ENCODE data around the gene AGPAT4. TPM values are rescaled to one million over a fixed set of nuclear protein-coding genes. Genes with fewer than 3 reads are reported as not detected.

Gene AGPAT4
- total and polyA plus RNA-seq, 2 of the 4 experiments (the other 2 are of a cell fraction), result 3.6 to 3.8 TPM

- H2AFZ ChIP-seq (replicated peaks; ENCODE audit: low read length, poor library complexity), result no peak overlapping the region
- no peak overlapping the region for H3K56ac ChIP-seq (ENCODE audit: extremely low read depth, insufficient read depth, low read length)
- H2BK5ac ChIP-seq (ENCODE audit: low read depth, low read length, poor library complexity, severe bottlenecking), result no peak overlapping the region
- BruUV-seq (replicated peaks), result no TSS peak
- no peak overlapping the region for H3K23ac ChIP-seq (ENCODE audit: low read depth, low read length)
- H3K9me1 ChIP-seq (ENCODE audit: insufficient read depth, low read length), result 0 out of 2 replicates have a peak, but pooled peaks cover 7% of the 10 kb centered on the region
- no peak overlapping the region for H3K4ac ChIP-seq (ENCODE audit: low read depth, low read length)
- peaks cover 6% of the 10 kb centered on the region for H3K4me1 ChIP-seq (ENCODE audit: control insufficient read depth, insufficient read depth, low read length)
- no peak overlapping the region for H2BK15ac ChIP-seq (ENCODE audit: low read depth, low read length)
- no peak overlapping the region for H2AK5ac ChIP-seq (ENCODE audit: low read depth, low read length)
- POLR2A ChIA-PET (ENCODE audit: unreplicated experiment), result no interaction called here
- H3K4me3 ChIP-seq (ENCODE audit: insufficient read depth, low read depth, low read length), result no peak overlapping the region
- no peaks in the 10 kb centered on the region for H3K36me3 ChIP-seq (ENCODE audit: control insufficient read depth, insufficient read depth, low read length)
- no peak overlapping the region for H2AK9ac ChIP-seq (replicated peaks; ENCODE audit: low read depth, low read length, poor library complexity)
- no peak overlapping the region for H3K27ac ChIP-seq (ENCODE audit: insufficient read depth, low read length)
- in situ Hi-C loops (cut with MboI; ENCODE audit: low sequenced_read_pairs) (no loop called here), intact Hi-C loops (cut with micrococcal nuclease) (no loop called here), dilution Hi-C loops (cut with HindIII; ENCODE audit: low sequenced_read_pairs, unreplicated experiment) (no loop called here)
- no peak overlapping the region for H4K91ac ChIP-seq (ENCODE audit: insufficient read depth, low read depth, low read length)
- no peak for ATAC-seq (ENCODE audit: low read depth)
- no peak for DNase-seq
- no peak overlapping the region for H3K4me2 ChIP-seq (ENCODE audit: low read depth, low read length)
- H3K9me3 ChIP-seq (ENCODE audit: control insufficient read depth, insufficient read depth, low read length), result 0 out of 2 replicates have a peak, but pooled peaks cover 2% of the 10 kb centered on the region
- no peak overlapping the region for H2BK120ac ChIP-seq (ENCODE audit: low read depth, low read length)
- H4K20me1 ChIP-seq (ENCODE audit: insufficient read depth, low read length), result no peaks in the 10 kb centered on the region
- H3K18ac ChIP-seq (ENCODE audit: low read depth, low read length), result no peak overlapping the region
- TF ChIP-seq FOS (IDR thresholded peaks at IDR 0.05; ENCODE audit: low read depth, low read length) (no peak), MAZ (IDR thresholded peaks at IDR 0.05; ENCODE audit: borderline replicate concordance, low read depth, low read length) (no peak), RFX5 (IDR thresholded peaks at IDR 0.05; ENCODE audit: low read depth, low read length) (no peak), SMC3 (IDR thresholded peaks at IDR 0.05; ENCODE audit: low read depth, low read length) (no peak), USF2 (IDR thresholded peaks at IDR 0.05; ENCODE audit: low read depth, low read length) (no peak)
- no peak overlapping the region for H3K9ac ChIP-seq (ENCODE audit: low read depth, low read length)
- CTCF ChIA-PET, result no interaction called here
- peaks cover 0 to 6% of the 10 kb centered on the region in 2 experiments; a peak in 3 of 4 replicates for H3K79me1 ChIP-seq (ENCODE audit: low read depth in 1 of 2, low read length in 2 of 2)
- no peaks in the 10 kb centered on the region for H3K27me3 ChIP-seq (ENCODE audit: control insufficient read depth, insufficient read depth, low read length)
- no peak overlapping the region for H2BK20ac ChIP-seq (ENCODE audit: low read depth, low read length)
- H3K14ac ChIP-seq (replicated peaks; ENCODE audit: low read depth, low read length), result no peak overlapping the region
- no peak overlapping the region for H4K8ac ChIP-seq (ENCODE audit: low read depth in 2 of 2, low read length in 2 of 2)
- no peak overlapping the region for H4K5ac ChIP-seq (ENCODE audit: low read depth, low read length)
- WGBS, 2 experiments (ENCODE audit: extremely low coverage in 2 of 2, insufficient read length in 1 of 2), result no CpG with 5 or more reads among the region's 3 CpGs
Measured at GRCh38 chr6:161211380-161212035, 62.4 kb downstream of the AGPAT4 start.
